RCC 7860 (cell line): ENCODE measurements around the gene PRPH2.
"Not testable (repeated sequence)": the region's sequence is repeated elsewhere in the genome, so short reads cannot be mapped to it uniquely, and the experiment has no call there.

Experiments used
- DNase-seq: peaks from one replicate; pipeline ENCODE4 v3.0.0-alpha.2; 2015; ENCODE audit warnings: low spot score
- FAIRE-seq: peaks from 2 replicates; lab custom pipeline; 2012; peaks lifted over from hg19 to GRCh38; lab: Jason Lieb, UNC

Gene PRPH2

DNA sequence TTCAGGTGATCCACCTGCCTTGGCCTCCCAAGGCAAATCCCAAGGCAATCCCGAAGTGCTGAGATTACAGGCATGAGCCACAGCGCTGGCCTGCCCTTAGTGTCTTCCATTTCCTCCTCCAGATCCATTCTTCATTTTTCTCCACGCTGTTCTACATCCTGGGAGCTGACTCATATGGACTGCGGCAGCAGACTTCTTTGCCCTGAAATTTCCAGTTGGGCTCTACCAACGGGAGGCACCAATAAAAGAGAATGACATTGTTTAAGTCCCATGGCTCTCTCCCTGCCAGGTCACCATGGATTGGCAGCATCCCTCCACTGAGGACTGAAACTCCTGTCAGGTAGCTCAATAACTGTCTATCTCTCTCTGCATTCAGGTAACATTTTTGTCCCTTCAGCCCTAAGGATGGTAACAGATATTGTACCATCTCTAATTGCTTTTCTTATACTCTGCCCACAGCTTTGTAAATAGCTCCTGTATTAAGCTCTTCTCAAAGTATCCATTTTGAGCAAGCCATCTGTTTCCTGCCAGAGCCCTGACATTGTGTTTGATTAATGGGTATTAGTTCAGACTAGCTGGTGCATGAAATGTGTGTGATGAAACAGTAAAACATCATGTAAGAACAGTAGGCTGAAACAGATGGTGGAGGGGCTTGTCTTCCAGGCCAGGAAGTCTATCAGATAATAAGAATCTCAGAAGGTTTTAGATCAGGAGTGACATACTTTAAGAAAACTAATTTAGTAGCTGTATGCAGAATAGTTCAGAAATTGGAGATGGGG lies 19.9 kb upstream of the PRPH2 start:
- DNase-seq (peak; percentile 51), FAIRE-seq (no peak)

DNA sequence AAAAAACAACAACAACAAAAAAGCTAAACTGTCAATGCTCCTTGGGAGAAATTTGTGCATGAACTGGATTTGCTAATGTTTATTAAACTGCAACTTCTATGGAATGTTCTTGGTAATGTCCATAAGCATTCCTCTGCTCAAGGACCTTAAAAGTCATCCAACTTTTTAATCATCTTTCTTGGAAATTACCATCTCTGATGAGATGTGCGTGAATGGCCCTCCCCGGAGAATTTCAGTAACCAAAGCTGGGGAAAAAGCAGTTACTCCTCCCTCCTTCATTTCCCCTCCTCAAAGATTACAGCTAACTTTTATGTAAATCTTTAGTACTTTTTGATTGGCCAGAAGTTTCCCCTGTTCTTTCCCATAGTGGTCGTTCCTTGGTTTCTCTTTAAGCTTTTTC lies 18.3 kb upstream of the PRPH2 start:
- DNase-seq = no peak
- no peak for FAIRE-seq

DNA sequence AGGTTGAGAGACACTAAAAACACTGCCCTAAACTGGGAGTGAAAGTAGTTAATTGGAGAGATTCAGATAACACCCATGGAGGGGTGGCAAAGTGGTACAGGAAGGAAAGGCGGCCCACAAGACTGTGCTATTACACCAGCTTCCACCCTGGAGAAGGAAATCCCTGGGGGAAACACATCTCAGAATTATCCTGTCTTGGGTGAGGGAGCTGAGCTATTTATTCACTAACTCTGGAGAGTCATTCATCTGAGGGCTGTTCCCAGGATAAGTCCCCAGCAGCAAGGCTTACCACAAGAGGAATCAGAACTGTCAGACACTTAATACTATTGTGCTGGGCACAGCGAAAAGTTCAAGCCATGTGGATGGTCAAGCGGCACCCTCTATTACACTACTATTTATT lies 13.6 kb upstream of the PRPH2 start:
- peak; percentile 85 for FAIRE-seq

DNA sequence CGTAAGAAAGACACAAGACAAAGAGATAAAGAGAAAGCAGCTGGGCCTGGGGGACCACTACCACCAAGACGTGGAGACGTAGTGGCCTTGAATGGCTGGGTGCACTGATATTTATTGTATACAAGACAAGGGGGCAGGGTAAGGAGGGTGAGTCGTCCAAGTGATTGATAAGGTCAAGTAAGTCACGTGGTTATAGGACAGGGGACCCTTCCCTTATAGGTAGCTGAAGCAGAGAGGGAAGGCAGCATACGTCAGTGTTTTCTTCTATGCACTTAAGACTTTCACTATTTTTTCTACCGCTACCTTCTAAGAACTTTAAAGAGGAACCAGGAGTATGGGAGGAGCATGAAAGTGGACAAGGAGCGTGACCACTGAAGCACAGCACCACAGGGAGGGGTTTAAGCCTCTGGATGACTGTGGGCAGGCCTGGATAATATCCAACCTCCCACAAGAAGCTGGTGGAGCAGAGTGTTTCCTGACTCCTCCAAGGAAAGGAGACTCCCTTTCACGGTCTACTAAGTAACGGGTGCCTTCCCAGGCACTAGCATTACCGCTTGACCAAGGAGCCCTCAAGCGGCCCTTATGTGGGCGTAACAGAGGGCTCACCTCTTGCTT lies 11.6 kb upstream of the PRPH2 start:
- FAIRE-seq (peak; percentile 96), DNase-seq (peak; percentile 81)

More for the DNA sequence above, 13.6 kb upstream of the PRPH2 start:
- peak; percentile 74 for DNase-seq

DNA sequence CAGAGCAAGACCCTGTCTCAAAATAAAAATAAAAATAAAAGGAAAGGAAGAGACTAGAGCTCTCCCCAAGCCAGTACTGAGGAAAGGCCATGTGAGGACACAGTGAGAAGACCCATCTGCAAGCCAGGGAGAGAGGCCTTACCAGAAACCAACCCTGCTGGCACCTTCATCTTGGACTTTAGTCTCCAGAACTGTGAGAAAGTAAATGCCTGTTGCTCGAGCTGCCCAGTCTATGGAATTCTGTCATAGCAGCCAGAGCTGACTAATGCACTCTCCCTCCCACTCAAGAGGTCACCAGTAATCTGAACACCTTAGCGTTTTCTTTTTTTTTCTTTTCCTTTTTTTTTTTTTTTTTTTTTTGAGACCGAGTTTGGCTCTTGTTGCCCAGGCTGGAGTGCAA lies 7.3 kb upstream of the PRPH2 start:
- FAIRE-seq = no peak
- DNase-seq = peak; percentile 30

DNA sequence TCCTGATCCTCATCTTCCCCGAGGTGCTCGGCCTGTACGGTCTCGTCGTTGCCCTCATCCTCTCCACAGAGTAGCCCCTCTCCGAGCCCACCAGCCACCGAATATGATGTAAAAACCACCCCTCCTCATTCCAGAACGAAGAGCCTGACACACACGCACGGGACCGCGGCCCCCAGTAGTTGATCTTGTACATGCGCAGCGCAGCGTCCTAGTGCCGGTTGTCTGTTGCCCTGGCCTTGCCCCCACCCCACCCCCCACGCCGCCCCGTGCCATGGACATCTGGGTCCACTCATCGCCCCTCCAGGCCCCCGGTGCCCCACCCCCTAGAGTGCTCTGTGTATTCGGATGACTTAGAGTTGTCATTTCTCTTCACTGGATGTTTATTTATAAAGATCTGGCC lies 5.2 kb upstream of the PRPH2 start:
- FAIRE-seq (no peak), DNase-seq (no peak)

DNA sequence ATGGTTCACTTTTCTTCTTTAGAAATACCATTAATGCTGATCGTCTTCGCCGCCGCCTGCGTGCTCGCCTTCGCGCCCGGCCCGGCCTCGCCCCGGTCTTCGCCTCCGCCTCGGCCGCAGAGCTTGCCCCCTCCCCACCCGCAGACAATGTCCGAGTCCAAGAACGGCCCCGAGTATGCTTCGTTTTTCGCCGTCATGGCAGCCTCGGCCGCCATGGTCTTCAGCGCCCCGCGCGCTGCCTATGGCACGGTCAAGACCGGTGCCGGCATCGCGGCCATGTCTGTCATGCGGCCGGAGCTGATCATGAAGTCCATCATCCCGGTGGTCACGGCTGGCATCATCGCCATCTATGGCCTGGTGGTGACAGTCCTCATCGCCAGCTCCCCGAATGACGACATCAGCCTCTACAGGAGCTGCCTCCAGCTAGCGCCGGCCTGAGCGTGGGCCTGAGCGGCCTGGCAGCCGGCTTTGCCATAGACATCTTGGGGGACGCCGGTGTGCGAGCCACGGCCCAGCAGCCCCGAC lies 4.8 kb upstream of the PRPH2 start:
- FAIRE-seq (no peak), DNase-seq (no peak)

DNA sequence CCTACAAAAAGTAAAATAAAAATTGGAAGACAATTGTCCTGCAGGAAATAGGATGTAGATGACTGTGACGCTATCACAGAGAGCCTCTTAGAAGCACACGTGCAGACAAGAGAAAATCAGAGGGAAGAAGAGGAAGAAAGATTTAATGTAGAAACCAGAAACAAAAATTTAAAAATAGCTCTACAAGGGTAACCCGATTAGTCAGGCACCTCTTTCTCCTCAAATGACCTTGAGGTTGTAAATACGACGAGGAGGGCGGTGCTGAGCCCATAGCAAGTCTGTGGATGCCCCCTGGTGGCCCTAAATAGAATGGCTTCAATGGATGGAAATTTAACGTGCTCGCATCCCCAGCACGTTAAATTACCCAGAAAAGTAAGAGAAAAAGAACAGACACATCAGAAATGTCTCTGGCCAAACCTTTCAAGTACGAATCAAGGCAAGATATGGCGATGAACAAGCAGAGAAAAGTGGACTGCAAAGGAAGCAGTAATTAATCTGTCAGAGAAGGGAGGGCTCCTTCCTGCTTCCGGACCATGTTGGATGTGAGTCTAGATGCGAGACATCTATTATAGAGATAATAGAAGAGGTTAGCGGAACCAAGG lies 4.2 kb upstream of the PRPH2 start:
- FAIRE-seq (peak; percentile 60), DNase-seq (peak; percentile 52)

DNA sequence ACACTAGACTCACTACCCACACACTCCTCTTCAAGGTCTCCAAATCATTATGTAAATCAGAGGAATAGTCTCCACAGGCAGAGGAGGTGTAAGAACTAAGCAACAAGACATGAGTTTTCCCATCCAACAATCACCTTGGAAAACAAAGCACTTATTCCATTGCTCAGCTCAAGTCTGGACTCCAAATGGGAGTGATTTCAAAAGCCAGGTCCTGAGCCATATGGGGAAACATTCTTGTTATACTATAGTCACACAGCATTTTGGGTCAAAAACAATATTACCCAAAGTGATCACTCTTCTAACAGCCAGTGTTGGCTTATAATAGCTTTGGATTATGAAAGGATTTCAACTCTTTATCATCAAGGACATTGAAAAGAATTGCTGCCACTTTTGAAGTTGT lies 3.6 kb upstream of the PRPH2 start:
- DNase-seq = no peak

DNA sequence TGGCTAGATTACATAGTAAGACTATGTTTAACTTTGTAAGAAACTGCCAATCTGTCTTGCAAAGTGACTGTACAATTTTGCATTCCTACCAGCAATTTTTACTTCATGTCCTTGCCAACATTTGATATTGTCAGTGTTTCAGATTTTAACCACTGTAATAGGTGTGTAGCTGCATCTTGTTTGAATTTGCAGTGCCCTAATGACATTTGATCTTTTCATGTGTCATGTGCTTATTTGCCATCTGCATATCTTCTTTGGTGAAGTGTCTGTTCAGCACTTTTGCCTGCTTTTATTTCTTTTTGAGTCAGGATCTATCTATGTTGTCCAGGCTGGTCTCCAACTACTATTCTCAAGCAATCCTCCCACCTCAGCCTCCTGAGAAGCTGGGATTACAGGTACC lies 2.4 kb upstream of the PRPH2 start:
- FAIRE-seq = no peak
- DNase-seq = no peak

More for the DNA sequence above, 3.6 kb upstream of the PRPH2 start:
- no peak for FAIRE-seq

DNA sequence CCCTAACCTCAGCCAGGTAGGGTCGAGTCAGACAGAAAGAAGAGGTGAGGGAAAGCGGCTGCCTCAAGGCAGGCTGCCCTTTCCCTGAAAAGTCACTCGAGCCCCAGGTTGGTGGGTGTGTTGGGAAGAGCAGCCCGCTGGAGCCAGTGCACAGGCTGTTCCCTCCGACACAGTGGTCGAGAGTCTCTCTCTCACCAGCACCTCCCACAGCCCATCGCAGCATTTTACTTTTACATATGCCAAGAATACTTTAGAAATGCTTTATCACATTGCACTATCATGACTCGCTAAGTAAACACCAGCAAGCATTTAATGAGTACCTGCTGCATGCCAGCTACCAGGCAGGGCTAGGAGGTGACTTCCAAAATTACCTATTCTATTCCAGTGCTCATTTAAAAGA lies 1.7 kb downstream of the PRPH2 start:
- no peak for DNase-seq
- no peak for FAIRE-seq

DNA sequence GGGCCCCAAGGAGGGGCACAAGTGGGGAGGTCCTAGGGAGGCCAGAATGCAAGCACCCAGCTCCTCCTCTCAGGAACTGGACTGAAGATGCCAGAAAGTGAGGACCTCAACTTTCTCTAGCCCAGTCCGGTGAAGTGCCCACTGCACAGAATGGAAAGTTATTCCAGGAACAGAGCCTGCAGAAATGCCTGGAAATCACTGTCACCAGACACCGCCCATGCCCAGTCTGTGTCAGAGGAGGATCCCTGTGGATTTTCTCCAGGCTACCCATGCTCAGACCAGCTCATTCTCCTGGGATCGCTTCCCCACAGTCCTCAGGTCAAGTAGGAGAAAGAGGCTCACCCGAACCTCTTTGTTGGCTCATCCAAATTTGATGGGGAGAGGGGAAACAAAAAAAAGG lies 6.5 kb downstream of the PRPH2 start:
- no peak for FAIRE-seq
- no peak for DNase-seq

DNA sequence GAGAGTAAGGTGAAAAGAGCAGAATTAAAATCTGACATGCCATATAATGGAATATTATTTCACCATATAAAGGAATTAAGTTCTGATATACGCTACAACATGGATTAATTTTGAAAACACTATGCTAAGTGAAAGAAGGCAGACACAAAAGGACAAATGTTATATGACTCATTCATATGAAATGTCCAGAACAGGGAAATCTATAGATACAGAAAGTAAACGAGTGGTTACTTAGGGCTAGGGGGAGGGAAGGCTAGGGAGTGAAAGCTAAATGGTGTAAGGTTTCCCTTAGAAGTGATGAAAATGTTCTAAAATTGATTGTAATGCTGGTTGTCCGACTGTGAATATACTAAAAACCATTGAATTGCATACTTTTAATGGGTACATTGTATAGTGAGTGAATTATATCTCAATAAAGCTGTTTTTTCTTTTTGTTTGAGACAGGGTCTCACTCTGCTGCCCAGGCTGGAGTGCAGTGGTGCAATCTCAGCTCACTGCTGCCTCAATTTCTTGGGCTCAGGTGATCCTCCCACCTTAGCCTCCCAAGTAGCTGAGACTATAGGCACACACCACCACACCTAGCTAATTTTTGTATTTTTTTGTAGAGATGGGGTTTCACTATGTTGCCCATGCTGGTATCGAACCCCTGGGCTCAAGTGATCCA lies 8.2 kb downstream of the PRPH2 start:
- DNase-seq (peak; percentile 30), FAIRE-seq (no peak)

DNA sequence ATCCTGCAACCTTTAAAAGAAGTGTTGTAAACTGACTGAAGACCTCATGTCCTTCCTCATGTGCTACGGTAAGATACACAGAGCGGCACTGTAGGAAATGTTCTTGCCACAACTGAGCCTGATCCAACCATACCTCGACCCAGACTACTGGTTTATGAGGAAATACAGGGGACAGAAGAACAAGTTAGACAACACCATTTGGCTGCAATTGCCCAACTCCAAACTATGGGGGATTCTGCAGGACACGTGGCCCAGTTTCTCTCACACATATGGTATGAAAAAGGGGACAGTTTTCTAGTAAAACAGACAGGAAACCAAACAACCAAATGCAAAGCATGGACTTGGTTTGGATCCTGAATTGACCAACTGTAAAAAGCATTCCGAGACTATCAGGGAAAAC lies 10.5 kb downstream of the PRPH2 start:
- FAIRE-seq (no peak), DNase-seq (no peak)

DNA sequence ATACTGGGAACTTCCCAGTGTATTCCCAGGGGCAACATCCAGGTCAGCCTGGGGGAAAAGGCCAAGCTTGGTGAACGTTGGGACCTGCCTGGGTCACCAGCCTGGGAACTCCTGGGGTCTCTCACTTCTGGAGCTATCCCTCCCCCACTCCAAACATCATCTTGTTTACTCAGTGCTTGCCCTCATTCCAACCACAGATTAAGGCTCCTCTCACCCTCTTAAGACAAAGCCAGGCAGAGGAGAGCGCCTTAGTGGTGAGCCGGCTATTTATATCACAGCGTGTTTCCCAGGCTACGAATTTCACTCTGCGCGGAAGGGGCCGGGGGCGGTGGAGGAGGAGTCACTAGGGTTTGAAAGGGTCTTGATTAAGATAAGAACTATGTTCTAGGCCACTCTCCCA lies 12.1 kb downstream of the PRPH2 start:
- no peak for FAIRE-seq
- DNase-seq = no peak

DNA sequence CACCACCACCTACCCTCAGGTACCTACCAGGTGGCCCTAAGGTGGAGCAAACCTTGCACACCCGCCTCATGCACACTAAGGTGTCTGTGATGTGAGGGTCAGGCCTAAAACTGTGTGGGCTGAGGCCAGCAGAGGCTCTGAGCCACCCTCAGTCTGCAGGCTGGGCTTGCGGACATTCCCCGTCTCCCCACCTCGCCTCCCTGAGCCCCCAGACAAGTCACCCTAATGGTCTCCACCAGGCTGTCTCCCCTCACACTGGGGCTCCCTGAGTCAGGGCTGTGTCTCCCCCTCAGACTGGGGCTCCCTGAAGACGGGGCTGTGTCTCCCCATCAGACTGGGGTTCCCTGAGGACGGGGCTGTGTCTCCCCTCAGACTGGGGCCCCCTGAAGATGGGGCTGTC lies 12.5 kb downstream of the PRPH2 start:
- DNase-seq (no peak), FAIRE-seq (no peak)

DNA sequence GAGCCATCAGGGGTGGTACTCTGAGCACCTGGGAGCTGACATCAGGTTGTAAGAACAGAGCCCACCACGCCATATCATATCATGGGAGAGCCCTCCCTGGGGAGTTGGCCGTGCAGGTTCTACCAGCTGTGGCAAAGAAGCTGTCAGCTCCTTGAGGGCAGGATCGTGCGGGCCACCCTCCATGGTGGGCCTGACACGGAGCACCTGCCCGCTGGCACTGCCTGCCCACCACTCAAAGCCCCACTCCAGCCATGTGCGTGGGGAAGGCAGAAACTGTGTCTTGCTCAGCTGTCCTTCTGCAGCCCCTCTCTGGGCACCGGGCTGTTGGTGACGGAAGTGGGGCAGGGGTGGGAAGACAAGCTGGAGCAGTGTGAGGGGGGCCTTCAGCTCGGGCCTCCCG lies 14.3 kb downstream of the PRPH2 start:
- FAIRE-seq (no peak), DNase-seq (no peak)

DNA sequence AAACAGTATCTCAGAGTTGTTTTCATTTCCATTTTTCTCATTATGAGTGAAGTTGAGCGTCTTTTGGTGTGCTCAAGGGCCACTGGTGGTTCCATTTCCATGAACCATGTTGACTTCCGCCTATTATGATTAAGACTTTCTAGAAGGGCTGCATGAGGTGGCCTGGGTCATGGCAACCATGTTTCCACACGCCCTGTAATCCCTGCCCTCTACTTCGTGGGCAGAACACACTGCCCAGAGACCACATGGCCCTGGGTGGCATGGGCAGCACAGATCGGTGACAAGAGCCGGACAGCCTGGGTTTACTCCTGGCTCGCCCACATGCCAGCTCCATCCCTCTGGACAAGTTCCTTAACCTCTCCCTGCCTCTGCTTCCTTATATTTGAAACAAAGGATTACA lies 14.8 kb downstream of the PRPH2 start:
- FAIRE-seq (no peak), DNase-seq (no peak)

DNA sequence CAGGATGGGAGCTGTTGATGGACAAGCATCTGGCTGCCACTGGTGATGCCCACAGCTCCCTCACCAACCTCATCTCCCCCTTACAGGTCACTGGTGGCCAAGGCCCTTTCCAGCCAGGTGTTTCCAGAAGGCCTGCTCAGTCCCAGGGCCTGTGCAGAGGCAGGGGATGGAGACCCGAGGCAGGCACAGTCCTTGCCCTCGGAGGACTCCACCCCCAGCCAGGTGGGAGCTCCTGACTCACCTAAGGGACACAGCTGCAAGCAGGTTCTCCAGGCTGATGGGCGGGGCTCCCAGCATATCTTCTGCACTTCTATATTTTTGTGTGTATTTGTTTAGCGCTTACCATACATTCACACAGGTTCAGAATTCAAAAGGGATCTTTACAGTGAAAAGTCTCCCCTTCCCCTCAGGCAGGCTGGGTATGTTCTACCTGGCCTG lies 17.4 kb downstream of the PRPH2 start:
- FAIRE-seq = no peak
- DNase-seq = no peak

DNA sequence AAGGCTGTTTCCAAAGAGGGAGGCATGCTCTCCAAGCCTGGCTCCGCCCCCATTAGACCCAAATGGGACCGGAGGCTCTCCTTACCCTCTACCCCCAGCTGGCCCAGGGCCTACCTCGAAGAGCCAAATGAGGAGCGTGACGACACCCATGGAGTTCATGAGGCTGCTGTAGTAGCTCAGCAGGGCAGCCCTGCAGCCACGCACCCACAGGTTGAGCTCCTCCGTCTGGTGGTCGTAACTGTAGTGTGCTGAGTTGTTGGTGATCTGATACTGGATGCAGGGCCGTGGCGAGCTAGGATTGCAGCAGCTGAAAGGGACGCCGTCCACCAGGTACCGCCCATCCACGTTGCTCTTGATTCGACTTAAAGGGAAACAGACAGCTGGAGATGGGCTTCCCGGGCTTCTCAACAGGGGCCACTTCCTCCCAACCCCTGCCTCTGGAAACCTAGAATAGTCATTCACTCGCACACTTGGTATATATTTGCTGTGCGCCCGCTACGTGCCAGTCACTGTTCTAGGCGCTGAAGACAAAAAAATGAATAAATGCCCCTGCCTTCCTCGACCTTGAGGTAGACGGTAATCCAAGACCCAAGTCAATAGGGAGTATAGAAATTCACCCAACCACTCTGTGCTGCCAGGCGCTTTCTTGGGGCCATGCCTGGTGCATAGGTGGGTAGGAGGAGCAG lies 18.0 kb downstream of the PRPH2 start:
- DNase-seq = no peak
- no peak for FAIRE-seq

DNA sequence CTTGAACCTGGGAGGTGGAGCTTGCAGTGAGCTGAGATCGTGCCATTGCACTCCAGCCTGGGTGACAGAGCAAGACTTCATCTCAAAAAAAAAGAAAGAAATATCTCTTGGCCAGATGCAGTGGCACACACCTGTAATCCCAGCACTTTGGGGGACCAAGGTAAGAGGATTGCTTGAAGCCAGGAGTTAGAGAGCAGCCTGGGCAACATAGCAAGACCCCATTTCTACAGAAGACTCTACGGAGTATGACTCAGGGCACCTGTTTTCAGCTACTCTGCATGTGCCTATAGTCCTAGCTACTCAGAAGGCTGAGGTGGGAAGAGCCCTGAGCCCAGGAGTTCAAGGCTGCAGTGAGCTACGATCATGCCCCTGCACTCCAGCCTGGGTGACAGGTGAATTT lies 19.6 kb downstream of the PRPH2 start:
- DNase-seq, FAIRE-seq: not testable (repeated sequence)
